HepG2 (cell line): ENCODE results near the gene STX5. TPM values are rescaled to one million over a fixed set of nuclear protein-coding genes. Genes with fewer than 3 reads are reported as not detected.

ENCODE experiments used
- CBX1 ChIP-seq: IDR thresholded peaks from one replicate; pipeline ENCODE4 v1.6.1; 2016; ENCODE audit warnings: antibody characterized with exemption, low read depth
- ETV5 ChIP-seq: IDR thresholded peaks from 2 replicates; pipeline ENCODE4 v1.6.1; 2018; ENCODE audit warnings: missing biosample characterization, missing genetic modification reagents, inconsistent platforms, borderline replicate concordance
- FOXM1 ChIP-seq: sonication (generic); formaldehyde crosslinking; IDR thresholded peaks from 2 replicates; pipeline ENCODE4 v1.5.0; 2020; ENCODE audit warnings: missing genetic modification reagents
- IRX3 ChIP-seq: sonication (generic); formaldehyde crosslinking; IDR thresholded peaks from 2 replicates; pipeline ENCODE4 v1.8.1; 2023; ENCODE audit warnings: mild to moderate bottlenecking, low read depth, missing genetic modification reagents, borderline replicate concordance
- SP2 ChIP-seq: sonication (generic); formaldehyde crosslinking; IDR thresholded peaks from 2 replicates; pipeline ENCODE4 v1.5.1; 2020; ENCODE audit warnings: mild to moderate bottlenecking, missing genetic modification reagents
- SYNCRIP ChIP-seq: fragments of 200-400 bp; formaldehyde crosslinking; IDR thresholded peaks from 2 replicates; pipeline ENCODE4 v1.6.1; 2018; ENCODE audit warnings: mild to moderate bottlenecking, low read depth, low read length; ENCODE audit not compliant: insufficient read depth
- ZFP37 ChIP-seq: sonication (generic); formaldehyde crosslinking; IDR thresholded peaks from 2 replicates; pipeline ENCODE4 v1.4.0; 2020; ENCODE audit warnings: missing genetic modification reagents, borderline replicate concordance
- ZNF160 ChIP-seq: sonication (generic); formaldehyde crosslinking; IDR thresholded peaks from 2 replicates; pipeline ENCODE4 v1.8.0; 2022; ENCODE audit warnings: mild to moderate bottlenecking, inconsistent platforms, missing genetic modification reagents
- ZNF207 ChIP-seq: fragments of 450-650 bp; IDR thresholded peaks from 2 replicates; pipeline ENCODE4 v1.6.1; 2016; ENCODE audit warnings: antibody characterized with exemption, borderline replicate concordance
- ZNF558 ChIP-seq: sonication (generic); formaldehyde crosslinking; IDR thresholded peaks from 2 replicates; pipeline ENCODE4 v1.9.0; 2022; ENCODE audit warnings: mild to moderate bottlenecking, missing genetic modification reagents, borderline replicate concordance
- ZSCAN20 ChIP-seq: sonication (generic); formaldehyde crosslinking; IDR thresholded peaks from 2 replicates; pipeline ENCODE4 v1.4.0; 2020; ENCODE audit warnings: missing genetic modification reagents, mild to moderate bottlenecking, borderline replicate concordance
- ZSCAN31 ChIP-seq: sonication (generic); formaldehyde crosslinking; IDR thresholded peaks from 2 replicates; pipeline ENCODE4 v1.5.0; 2020; ENCODE audit warnings: low read depth, mild to moderate bottlenecking, missing genetic modification reagents
- polyA plus RNA-seq, 8 experiments: library from polyadenylated mRNA; depleted of rRNA in 3 of 8; stranded (reverse) in 7 of 8; unstranded in 1 of 8; fragments of >200 nt; fragmentation: Illumina TruSeq in 4 of 8; extraction: Trizol in 4 of 8; gene quantifications; 2 replicates each; pipeline versions ENCODE4 v1.2.1 to v1.2.3, GENCODE V29; 2011 to 2016; ENCODE audit warnings: low read depth in 4 of 8, missing spikeins in 1 of 8, mixed read lengths in 1 of 8; ENCODE audit not compliant: insufficient read depth in 1 of 8
- total RNA-seq, 5 experiments: library from RNA; depleted of rRNA; stranded (reverse); fragments of >200 nt; fragmentation: Illumina TruSeq; extraction: Trizol; gene quantifications; 2 replicates each; pipeline ENCODE4 v1.2.3, GENCODE V29; 2016; ENCODE audit warnings: low read depth in 1 of 5
- TF ChIP-seq, protein P1 (sequence below): sonication (generic); formaldehyde crosslinking; IDR thresholded peaks from 2 replicates; pipeline ENCODE4 v1.5.0; 2020; ENCODE audit warnings: mild to moderate bottlenecking, missing genetic modification reagents, borderline replicate concordance
- TF ChIP-seq, protein P2 (sequence below): IDR thresholded peaks from 2 replicates; pipeline ENCODE4 v1.6.1; 2018; ENCODE audit warnings: missing genetic modification reagents
- TF ChIP-seq, protein P3 (sequence below): sonication (generic); formaldehyde crosslinking; IDR thresholded peaks from 2 replicates; pipeline ENCODE4 v1.8.0; 2022; ENCODE audit warnings: missing genetic modification reagents, low read depth, mild to moderate bottlenecking, borderline replicate concordance
- TF ChIP-seq, protein P4 (sequence below): sonication (generic); formaldehyde crosslinking; IDR thresholded peaks from 2 replicates; pipeline ENCODE4 v1.4.0; 2020; ENCODE audit warnings: mild to moderate bottlenecking, missing genetic modification reagents
- TF ChIP-seq, protein P5 (sequence below): sonication (generic); formaldehyde crosslinking; IDR thresholded peaks from 2 replicates; pipeline ENCODE4 v1.4.0; 2020; ENCODE audit warnings: low read depth, mild to moderate bottlenecking, missing genetic modification reagents

Gene STX5
- total and polyA plus RNA-seq, 2 of the 13 experiments (the other 11 are each of a cell fraction or from before 2014, with no cell fraction given), result 26.9 to 30.0 TPM

DNA sequence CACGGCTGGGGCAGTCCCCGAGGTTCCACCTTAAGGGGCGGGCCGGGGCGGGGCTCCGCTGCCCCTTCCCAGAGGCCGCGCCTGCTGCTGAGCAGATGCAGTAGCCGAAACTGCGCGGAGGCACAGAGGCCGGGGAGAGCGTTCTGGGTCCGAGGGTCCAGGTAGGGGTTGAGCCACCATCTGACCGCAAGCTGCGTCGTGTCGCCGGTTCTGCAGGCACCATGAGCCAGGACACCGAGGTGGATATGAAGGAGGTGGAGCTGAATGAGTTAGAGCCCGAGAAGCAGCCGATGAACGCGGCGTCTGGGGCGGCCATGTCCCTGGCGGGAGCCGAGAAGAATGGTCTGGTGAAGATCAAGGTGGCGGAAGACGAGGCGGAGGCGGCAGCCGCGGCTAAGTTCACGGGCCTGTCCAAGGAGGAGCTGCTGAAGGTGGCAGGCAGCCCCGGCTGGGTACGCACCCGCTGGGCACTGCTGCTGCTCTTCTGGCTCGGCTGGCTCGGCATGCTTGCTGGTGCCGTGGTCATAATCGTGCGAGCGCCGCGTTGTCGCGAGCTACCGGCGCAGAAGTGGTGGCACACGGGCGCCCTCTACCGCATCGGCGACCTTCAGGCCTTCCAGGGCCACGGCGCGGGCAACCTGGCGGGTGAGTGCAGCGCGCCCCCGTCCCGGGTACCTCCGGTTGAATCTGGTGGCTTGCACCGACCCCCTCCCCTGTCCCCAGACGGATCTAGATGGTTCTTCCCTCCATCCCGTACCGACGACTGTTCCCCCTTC, 49.1 kb upstream of the STX5 start, which contains the start of gene SLC3A2 (continued):
- no peak; the same call in 1 of the 2 replicates for TF ChIP-seq IRX3 (CRISPR knock-in tag)
- no peak for TF ChIP-seq SYNCRIP
- TF ChIP-seq, protein P1, sequence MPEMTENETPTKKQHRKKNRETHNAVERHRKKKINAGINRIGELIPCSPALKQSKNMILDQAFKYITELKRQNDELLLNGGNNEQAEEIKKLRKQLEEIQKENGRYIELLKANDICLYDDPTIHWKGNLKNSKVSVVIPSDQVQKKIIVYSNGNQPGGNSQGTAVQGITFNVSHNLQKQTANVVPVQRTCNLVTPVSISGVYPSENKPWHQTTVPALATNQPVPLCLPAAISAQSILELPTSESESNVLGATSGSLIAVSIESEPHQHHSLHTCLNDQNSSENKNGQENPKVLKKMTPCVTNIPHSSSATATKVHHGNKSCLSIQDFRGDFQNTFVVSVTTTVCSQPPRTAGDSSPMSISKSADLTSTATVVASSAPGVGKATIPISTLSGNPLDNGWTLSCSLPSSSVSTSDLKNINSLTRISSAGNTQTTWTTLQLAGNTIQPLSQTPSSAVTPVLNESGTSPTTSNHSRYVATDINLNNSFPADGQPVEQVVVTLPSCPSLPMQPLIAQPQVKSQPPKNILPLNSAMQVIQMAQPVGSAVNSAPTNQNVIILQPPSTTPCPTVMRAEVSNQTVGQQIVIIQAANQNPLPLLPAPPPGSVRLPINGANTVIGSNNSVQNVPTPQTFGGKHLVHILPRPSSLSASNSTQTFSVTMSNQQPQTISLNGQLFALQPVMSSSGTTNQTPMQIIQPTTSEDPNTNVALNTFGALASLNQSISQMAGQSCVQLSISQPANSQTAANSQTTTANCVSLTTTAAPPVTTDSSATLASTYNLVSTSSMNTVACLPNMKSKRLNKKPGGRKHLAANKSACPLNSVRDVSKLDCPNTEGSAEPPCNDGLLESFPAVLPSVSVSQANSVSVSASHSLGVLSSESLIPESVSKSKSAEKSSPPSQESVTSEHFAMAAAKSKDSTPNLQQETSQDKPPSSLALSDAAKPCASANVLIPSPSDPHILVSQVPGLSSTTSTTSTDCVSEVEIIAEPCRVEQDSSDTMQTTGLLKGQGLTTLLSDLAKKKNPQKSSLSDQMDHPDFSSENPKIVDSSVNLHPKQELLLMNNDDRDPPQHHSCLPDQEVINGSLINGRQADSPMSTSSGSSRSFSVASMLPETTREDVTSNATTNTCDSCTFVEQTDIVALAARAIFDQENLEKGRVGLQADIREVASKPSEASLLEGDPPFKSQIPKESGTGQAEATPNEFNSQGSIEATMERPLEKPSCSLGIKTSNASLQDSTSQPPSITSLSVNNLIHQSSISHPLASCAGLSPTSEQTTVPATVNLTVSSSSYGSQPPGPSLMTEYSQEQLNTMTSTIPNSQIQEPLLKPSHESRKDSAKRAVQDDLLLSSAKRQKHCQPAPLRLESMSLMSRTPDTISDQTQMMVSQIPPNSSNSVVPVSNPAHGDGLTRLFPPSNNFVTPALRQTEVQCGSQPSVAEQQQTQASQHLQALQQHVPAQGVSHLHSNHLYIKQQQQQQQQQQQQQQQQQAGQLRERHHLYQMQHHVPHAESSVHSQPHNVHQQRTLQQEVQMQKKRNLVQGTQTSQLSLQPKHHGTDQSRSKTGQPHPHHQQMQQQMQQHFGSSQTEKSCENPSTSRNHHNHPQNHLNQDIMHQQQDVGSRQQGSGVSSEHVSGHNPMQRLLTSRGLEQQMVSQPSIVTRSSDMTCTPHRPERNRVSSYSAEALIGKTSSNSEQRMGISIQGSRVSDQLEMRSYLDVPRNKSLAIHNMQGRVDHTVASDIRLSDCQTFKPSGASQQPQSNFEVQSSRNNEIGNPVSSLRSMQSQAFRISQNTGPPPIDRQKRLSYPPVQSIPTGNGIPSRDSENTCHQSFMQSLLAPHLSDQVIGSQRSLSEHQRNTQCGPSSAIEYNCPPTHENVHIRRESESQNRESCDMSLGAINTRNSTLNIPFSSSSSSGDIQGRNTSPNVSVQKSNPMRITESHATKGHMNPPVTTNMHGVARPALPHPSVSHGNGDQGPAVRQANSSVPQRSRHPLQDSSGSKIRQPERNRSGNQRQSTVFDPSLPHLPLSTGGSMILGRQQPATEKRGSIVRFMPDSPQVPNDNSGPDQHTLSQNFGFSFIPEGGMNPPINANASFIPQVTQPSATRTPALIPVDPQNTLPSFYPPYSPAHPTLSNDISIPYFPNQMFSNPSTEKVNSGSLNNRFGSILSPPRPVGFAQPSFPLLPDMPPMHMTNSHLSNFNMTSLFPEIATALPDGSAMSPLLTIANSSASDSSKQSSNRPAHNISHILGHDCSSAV (CRISPR knock-in tag), result peak; percentile 70; the same call in 1 of the 2 replicates
- TF ChIP-seq CBX1, result peak; percentile 13
- no peak for TF ChIP-seq SP2 (CRISPR knock-in tag)
- TF ChIP-seq, protein P2, sequence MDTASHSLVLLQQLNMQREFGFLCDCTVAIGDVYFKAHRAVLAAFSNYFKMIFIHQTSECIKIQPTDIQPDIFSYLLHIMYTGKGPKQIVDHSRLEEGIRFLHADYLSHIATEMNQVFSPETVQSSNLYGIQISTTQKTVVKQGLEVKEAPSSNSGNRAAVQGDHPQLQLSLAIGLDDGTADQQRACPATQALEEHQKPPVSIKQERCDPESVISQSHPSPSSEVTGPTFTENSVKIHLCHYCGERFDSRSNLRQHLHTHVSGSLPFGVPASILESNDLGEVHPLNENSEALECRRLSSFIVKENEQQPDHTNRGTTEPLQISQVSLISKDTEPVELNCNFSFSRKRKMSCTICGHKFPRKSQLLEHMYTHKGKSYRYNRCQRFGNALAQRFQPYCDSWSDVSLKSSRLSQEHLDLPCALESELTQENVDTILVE, result peak; percentile 23
- TF ChIP-seq FOXM1 (CRISPR knock-in tag), result no peak
- TF ChIP-seq, protein P3, sequence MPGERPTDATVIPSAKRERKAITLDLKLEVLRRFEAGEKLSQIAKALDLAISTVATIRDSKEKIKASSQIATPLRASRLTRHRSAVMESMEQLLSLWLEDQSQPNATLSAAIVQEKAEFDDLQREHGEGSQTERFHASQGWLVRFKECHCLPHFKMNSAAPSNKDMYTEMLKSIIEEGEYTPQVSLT (CRISPR knock-in tag), result no peak
- TF ChIP-seq ZNF207, result no peak
- peak; percentile 96; the same call in 1 of the 2 replicates for TF ChIP-seq ZNF558 (CRISPR knock-in tag)
- TF ChIP-seq, protein P4, sequence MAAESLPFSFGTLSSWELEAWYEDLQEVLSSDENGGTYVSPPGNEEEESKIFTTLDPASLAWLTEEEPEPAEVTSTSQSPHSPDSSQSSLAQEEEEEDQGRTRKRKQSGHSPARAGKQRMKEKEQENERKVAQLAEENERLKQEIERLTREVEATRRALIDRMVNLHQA (CRISPR knock-in tag), result no peak
- TF ChIP-seq ZNF160 (CRISPR knock-in tag), result no peak; the same call in 1 of the 2 replicates
- peak; percentile 28; the same call in 1 of the 2 replicates for TF ChIP-seq ETV5 (CRISPR knock-in tag)
- TF ChIP-seq, protein P5, sequence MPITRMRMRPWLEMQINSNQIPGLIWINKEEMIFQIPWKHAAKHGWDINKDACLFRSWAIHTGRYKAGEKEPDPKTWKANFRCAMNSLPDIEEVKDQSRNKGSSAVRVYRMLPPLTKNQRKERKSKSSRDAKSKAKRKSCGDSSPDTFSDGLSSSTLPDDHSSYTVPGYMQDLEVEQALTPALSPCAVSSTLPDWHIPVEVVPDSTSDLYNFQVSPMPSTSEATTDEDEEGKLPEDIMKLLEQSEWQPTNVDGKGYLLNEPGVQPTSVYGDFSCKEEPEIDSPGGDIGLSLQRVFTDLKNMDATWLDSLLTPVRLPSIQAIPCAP (CRISPR knock-in tag), result no peak
- no peak; the same call in 1 of the 2 replicates for TF ChIP-seq ZSCAN20 (CRISPR knock-in tag)
- TF ChIP-seq ZSCAN31 (CRISPR knock-in tag), result no peak; the same call in 1 of the 2 replicates
- no peak; the same call in 1 of the 2 replicates for TF ChIP-seq ZFP37 (CRISPR knock-in tag)
